Right ventricle myocardium superior (tissue), 1 donor: ENCODE data around the gene TUBGCP6. TPM values are rescaled to one million over a fixed set of nuclear protein-coding genes. Genes with fewer than 3 reads are reported as not detected.

Experiments used
- ATAC-seq: fragments of 200-7000 bp; cut with Tn5 transposase; one replicate; pipeline ENCODE4 v1.9.1; 2020; ENCODE audit warnings: mild to moderate bottlenecking; ENCODE audit not compliant: poor library complexity
- DNase-seq: peaks from one replicate; pipeline ENCODE4 v3.0.0-alpha.2; 2020
- intact Hi-C: fragments of 100-400 bp; cut with DNase I; formaldehyde crosslinking; loops from one replicate; pipeline ENCODE4 v1.11.2; 2022
- total RNA-seq: library from RNA; stranded (reverse); fragmentation: NEBNext Ultra II Directional; extraction: Animal tissue kit (Norgen Biotek cat#: 25700); gene quantifications from one replicate; pipeline ENCODE4 v1.2.1, GENCODE V29; 2021
- donor health status: DM: no; HTN: yes; CAD: no; lungs with severe emphysema.

The TUBGCP6 gene
- total RNA-seq, 1 donor from 2014 or later = 14.1 TPM

DNA sequence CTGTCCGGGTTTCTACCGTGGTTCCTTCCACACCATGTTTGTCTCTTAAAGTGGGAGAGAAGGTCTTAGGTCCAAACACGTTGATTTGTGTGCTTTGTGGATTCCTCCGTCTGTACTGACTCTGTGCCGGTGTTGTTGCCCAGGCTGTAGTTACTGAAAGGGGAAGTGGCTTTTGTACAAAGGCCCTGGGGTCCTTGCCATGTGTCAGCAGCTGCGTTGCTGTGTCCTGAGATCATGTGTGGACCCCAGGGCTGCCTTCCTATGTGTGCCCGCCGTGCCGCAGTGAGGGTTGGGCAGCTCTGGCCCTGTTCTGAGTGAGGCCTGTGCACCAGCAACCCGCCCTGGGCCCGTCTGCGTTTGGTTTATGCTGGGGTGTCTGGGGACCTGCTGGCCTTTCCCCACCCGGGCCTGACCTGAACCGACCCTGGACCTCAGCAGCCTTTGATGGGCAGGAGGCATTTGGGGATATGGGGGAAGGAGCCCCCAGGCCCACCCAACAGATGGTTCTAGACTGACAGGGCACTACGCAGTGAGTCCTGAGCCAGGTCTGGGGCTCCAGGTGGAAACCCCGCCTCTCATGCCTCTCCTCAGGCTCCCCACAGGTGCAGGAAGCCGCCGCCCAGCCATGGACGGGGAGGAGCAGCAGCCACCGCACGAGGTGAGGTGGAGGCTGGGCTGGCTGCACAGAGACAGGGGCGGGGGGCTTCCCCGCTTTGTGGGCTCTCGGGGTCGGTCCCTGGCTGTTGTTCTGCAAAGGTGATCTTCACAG lies 52.2 kb downstream of the TUBGCP6 start:
- DNase-seq (no peak), ATAC-seq (no peak)
- intact Hi-C loops = no loop called here

- intact Hi-C loops = no loop called here
- ATAC-seq = no peak
- peak; percentile 72 for DNase-seq
Measured at GRCh38 chr22:50190941-50191741, 53.7 kb downstream of the TUBGCP6 start.

DNA sequence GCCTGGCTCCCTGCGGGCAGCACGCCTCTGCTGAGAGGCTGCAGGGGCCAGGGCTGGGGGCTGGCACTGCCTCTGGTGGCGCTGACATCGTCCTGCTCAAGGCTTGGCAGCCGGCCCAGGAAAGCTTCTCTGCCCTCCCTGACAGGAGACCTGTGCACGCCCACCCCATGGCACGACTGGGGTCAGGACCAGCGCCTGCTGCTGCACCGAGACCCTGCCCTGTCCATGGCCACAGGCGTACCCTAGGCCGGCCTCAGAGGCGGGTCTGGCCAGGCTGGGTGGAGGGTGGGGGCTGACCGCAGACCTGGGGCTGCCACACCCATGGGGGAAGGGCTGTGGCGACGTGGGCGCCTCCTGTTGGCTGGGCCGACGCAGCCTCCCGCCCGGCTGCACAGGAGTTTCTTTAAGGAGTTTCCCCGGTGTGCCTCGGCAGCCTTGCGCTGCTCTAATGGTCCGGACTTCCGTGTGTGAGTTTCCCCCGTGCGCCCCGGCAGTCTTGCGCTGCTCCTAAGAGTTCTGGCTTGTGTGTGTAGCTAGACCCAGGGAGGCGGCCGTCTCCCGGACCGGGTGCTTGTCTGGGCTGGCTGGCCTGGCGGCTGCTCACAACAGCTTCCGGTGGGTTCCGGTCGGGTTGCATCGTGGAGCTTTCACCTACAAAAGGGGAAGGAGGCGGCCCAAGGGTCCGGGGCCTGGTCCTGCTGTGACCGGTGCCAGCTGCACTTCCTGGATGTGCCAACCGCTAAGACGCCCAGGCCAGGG lies 54.5 kb downstream of the TUBGCP6 start:
- ATAC-seq = peak; percentile 69
- DNase-seq = peak; percentile 89
- intact Hi-C loops = no loop called here

GRCh38 chr22:50189849-50190181 lies 55.0 kb downstream of the TUBGCP6 start:
- ATAC-seq = peak; percentile 41
- intact Hi-C loops = no loop called here
- peak; percentile 44 for DNase-seq

GRCh38 chr22:50189184-50189848 lies 55.5 kb downstream of the TUBGCP6 start:
- intact Hi-C loops = no loop called here
- ATAC-seq = no peak
- peak; percentile 62 for DNase-seq

- intact Hi-C loops = no loop called here
- no peak for ATAC-seq
- DNase-seq = no peak
Measured at GRCh38 chr22:50188356-50188755, 56.5 kb downstream of the TUBGCP6 start.

GRCh38 chr22:50186761-50187523 lies 57.9 kb downstream of the TUBGCP6 start:
- intact Hi-C loops = no loop called here
- ATAC-seq (no peak), DNase-seq (peak; percentile 47)

DNA sequence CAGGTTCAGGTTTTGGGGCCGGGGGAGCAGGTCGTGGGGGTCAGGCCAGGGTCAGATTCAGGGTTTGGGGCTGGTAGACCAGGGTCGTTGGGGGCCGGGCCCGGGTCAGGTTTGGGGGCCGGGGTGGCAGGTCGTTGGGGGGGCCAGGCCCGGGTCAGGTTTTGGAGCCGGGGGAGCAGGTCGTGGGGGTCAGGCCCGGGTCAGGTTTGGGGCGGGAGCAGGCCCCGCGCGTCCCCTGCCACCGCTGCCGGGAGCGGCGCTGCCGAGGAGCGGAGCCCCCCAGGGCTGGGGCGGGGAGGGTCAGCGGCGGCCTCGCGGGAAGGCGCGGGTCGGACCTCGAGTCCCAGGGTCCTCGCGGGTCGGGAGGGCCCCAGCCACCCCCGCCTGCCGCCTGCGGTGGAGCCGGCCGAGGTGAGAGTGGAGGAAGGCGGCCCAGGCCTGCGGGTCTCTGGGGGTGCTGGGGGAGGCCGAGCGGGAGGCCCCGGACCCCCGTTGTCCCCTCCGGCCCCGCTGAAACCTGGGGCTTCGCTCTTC lies 58.6 kb downstream of the TUBGCP6 start:
- no peak for ATAC-seq

GRCh38 chr22:50185375-50186087 lies 59.3 kb downstream of the TUBGCP6 start, which contains the start of gene TRABD:
TSS of gene TRABD (plus strand) at chr22:50185913. CDS start at chr22:50193061, 7,148 bp downstream.
- peak; percentile 93 for DNase-seq
- intact Hi-C loops = no loop called here
- peak; percentile 83 for ATAC-seq

More for the DNA sequence above, 58.6 kb downstream of the TUBGCP6 start:
- DNase-seq = peak; percentile 56
- intact Hi-C loops = no loop called here

- intact Hi-C loops = no loop called here
- DNase-seq (peak; percentile 47), ATAC-seq (no peak)
Measured at GRCh38 chr22:50184902-50185374, 59.9 kb downstream of the TUBGCP6 start.

- DNase-seq (peak; percentile 90), ATAC-seq (peak; percentile 59)
- intact Hi-C loops = no loop called here
Measured at GRCh38 chr22:50184004-50184901, 60.6 kb downstream of the TUBGCP6 start.

DNA sequence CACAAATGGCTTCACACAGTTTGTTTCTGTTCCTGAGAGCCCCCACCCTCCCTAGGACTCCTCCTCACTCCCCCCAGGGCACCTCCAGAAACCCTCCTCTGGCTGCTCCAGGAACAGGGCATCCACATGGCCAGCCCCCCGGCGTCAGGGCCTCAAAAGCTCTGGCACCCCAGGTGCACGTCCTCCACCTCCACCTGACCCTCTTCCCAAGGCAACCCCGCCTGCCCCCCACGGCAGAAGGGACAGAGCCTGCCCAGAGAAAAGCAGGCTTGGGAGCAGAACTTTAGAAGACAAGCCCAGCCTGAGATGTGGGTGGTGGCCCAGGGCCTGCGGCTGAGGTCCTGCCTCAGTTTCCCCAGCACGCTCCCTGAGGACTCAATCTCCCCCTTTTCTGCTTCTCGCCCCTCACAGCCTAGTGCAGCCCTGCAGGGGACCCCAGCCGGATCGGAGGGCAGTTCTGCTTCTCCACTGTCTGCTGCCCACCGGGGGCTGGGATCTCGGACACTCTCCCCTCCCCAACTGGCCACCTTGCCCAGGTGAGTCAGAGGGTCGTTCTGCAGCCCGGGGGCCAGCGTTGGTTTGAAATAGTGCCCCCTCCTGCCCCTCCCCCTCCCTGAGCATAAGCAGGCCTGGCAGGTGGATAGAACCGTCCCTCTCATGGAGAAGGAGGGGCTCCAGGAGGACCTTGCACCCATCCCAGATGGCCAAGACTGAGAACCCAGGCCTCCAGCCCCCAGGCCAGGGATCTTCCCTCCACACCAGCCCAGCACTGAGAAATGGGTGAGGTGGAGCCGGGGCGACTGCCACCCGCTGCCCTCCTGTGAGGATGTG lies 61.5 kb downstream of the TUBGCP6 start:
- no peak for ATAC-seq
- DNase-seq = no peak
- intact Hi-C loops = no loop called here

DNA sequence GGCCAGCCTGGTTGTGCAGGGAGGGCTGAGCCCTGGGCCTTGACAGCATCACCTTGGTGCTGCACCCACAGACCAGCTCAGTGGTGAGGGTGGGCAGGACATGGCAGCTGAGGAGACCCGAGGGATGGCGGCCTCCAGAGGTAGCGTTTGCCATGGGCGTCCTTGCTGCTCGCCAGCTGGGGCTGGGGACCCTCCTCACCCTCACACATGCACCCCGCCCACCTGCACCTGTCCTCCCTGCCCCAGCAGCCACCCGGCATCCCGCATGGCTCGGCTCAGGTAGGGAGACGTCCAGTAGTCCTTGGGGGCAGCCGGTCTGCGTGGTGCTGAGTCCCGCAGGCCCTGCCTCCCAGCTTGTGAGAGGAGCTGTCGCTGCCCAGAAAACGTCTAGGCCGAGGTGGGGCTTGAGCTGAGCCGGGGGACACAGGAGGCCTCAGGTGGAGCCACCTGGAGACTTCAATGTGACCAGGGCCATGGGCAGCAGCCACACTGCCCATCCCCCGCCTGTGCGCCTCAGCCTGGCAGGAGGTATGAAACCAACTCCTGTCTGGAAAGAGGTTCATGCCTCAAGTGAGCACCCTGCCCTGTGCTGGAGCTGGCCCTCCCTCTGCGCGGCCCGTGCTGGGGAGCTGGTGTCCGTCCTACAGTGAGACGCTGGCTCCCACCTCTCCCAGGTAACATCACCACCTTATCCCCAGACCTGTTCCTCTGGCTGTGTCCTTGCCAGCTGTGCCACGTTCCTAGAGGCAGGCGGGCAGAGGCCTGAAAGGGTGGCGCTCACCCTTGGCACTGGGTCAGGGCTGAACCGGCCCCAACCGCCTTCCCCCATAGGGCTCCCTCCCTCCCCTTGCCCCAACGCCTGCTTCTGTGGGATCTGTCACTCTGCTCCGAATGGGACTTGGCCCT lies 62.4 kb downstream of the TUBGCP6 start:
- ATAC-seq (no peak), DNase-seq (peak; percentile 55)
- intact Hi-C loops = no loop called here
